GM21423 (cell line): ENCODE results near the gene MPV17.
"Not testable (repeated sequence)": the region's sequence is repeated elsewhere in the genome, so short reads cannot be mapped to it uniquely, and the experiment has no call there.

Experiments used
- ATAC-seq: cut with Tn5 transposase; IDR thresholded peaks from one replicate; pipeline ENCODE4 v1.9.1; 2021; ENCODE audit warnings: mild to moderate bottlenecking, moderate library complexity; ENCODE audit not compliant: unreplicated experiment

Gene MPV17

GRCh38 chr2:27322766-27323595 lies at the start of gene MPV17:
Gene MPV17, minus strand, starts transcription at chr2:27323097. Its CDS starts 580 bp downstream, at chr2:27322517.
- ATAC-seq = peak; percentile 84

- ATAC-seq = peak; percentile 28
Measured at GRCh38 chr2:27370816-27371620, 48.1 kb upstream of the MPV17 start.

- ATAC-seq = peak; percentile 86
Measured at GRCh38 chr2:27370026-27370815, 47.3 kb upstream of the MPV17 start, which contains the start of the genes EIF2B4 and SNX17. Gene EIF2B4, minus strand, starts transcription at chr2:27370338. Its CDS starts 24 bp downstream, at chr2:27370314. Gene SNX17, plus strand, starts transcription at chr2:27370616. Its CDS starts 128 bp downstream, at chr2:27370744.

- ATAC-seq = no peak
Measured at GRCh38 chr2:27369471-27370025, 46.7 kb upstream of the MPV17 start.

GRCh38 chr2:27363933-27364332 lies 41.0 kb upstream of the MPV17 start:
- ATAC-seq = no peak

- no peak for ATAC-seq
Measured at GRCh38 chr2:27362678-27363420, 40.0 kb upstream of the MPV17 start.

GRCh38 chr2:27356382-27357181 lies 33.7 kb upstream of the MPV17 start, which contains the start of gene GTF3C2:
Gene GTF3C2, minus strand, starts transcription at chr2:27356764. Its CDS starts 13,210 bp downstream, at chr2:27343554.
- peak; percentile 83 for ATAC-seq

- peak; percentile 25 for ATAC-seq
Measured at GRCh38 chr2:27356056-27356381, 33.1 kb upstream of the MPV17 start.

- ATAC-seq = no peak
Measured at GRCh38 chr2:27354597-27354927, 31.7 kb upstream of the MPV17 start.

GRCh38 chr2:27353762-27354596 lies 31.1 kb upstream of the MPV17 start:
- ATAC-seq = no peak

GRCh38 chr2:27353386-27353761 lies 30.5 kb upstream of the MPV17 start:
- not testable (repeated sequence) for ATAC-seq

GRCh38 chr2:27351802-27352598 lies 29.1 kb upstream of the MPV17 start:
- no peak for ATAC-seq

GRCh38 chr2:27350106-27350693 lies 27.3 kb upstream of the MPV17 start:
- no peak for ATAC-seq

- no peak for ATAC-seq
Measured at GRCh38 chr2:27347641-27348040, 24.7 kb upstream of the MPV17 start.

- ATAC-seq = no peak
Measured at GRCh38 chr2:27336173-27336572, 13.3 kb upstream of the MPV17 start.

- ATAC-seq = no peak
Measured at GRCh38 chr2:27335311-27335710, 12.4 kb upstream of the MPV17 start.

GRCh38 chr2:27324720-27325119 lies 1.8 kb upstream of the MPV17 start:
- ATAC-seq = no peak
